B cell (primary cell): ENCODE data around the gene POP4. TPM values are rescaled to one million over a fixed set of nuclear protein-coding genes. Genes with fewer than 3 reads are reported as not detected.

Experiments used
- ATAC-seq: fragments of 200-7000 bp; cut with Tn5 transposase; one replicate; pipeline ENCODE4 v1.10.0; 2021; ENCODE audit warnings: low read depth, mild to moderate bottlenecking, moderate number of reproducible peaks, moderate library complexity
- CTCF ChIA-PET: fragments of 350-600 bp; sonication (Branson Sonifier 250); formaldehyde crosslinking; loops from one replicate; lab custom pipeline; 2021; ENCODE audit warnings: antibody characterized with exemption, inconsistent platforms; lab: Charles Lee
- POLR2A ChIA-PET: fragments of 350-600 bp; sonication (Branson Sonifier 250); formaldehyde crosslinking; loops from one replicate; lab custom pipeline; 2021; ENCODE audit warnings: antibody characterized with exemption; lab: Charles Lee
- DNase-seq: peaks from one replicate; pipeline ENCODE4 v3.0.0; 2013
- H2AFZ ChIP-seq: 2 replicates; pipeline ENCODE4 v1.6.1; 2012; ENCODE audit warnings: mild to moderate bottlenecking, low read depth, low read length; ENCODE audit not compliant: insufficient read depth, poor library complexity, severe bottlenecking
- H3K27ac ChIP-seq, 2 donors: 1 replicate in 1 of 2; 2 replicates in 1 of 2; pipeline ENCODE4 v1.5.1; 2012 to 2013; ENCODE audit warnings: low read length in 2 of 2, mild to moderate bottlenecking in 2 of 2, moderate library complexity in 1 of 2
- H3K27me3 ChIP-seq, 4 experiments: fragments of 200-600 bp in 1 of 4; sonication (generic) in 1 of 4; replicated peaks in 1 of 4; 1 replicate in 2 of 4; 2 replicates in 2 of 4; pipeline versions ENCODE4 v1.6.1 to v1.7.0; 2013 to 2016; ENCODE audit warnings: low read length in 3 of 4, mild to moderate bottlenecking in 2 of 4, mixed read lengths in 1 of 4, moderate library complexity in 1 of 4; ENCODE audit not compliant: insufficient read depth in 4 of 4, control insufficient read depth in 3 of 4; ENCODE audit errors: control extremely low read depth in 1 of 4
- H3K36me3 ChIP-seq, 2 experiments: replicated peaks in 1 of 2; 1 replicate in 1 of 2; 2 replicates in 1 of 2; pipeline versions ENCODE4 v1.6.1 to v1.7.1; 2013; ENCODE audit warnings: low read length in 1 of 2; ENCODE audit not compliant: insufficient read depth in 2 of 2, control insufficient read depth in 1 of 2; ENCODE audit errors: control extremely low read depth in 1 of 2, extremely low read depth in 1 of 2
- H3K4me1 ChIP-seq, 2 donors: fragments of 200-600 bp in 1 of 2; sonication (generic) in 1 of 2; 1 replicate in 1 of 2; 2 replicates in 1 of 2; pipeline versions ENCODE4 v1.5.1 to v1.6.1; 2013 to 2017; ENCODE audit warnings: low read length in 2 of 2; ENCODE audit not compliant: control insufficient read depth in 2 of 2, insufficient read depth in 2 of 2
- H3K4me2 ChIP-seq: replicated peaks from 2 replicates; pipeline ENCODE3; 2012; ENCODE audit warnings: mild to moderate bottlenecking, low read depth, low read length; ENCODE audit not compliant: poor library complexity, severe bottlenecking
- H3K4me3 ChIP-seq, 5 experiments: fragments of 200-600 bp in 1 of 5; sonication (generic) in 1 of 5; 1 replicate in 3 of 5; 2 replicates in 2 of 5; pipeline versions ENCODE4 v1.5.1 to v1.7.0; 2011 to 2016; ENCODE audit warnings: low read length in 4 of 5, mild to moderate bottlenecking in 4 of 5, low read depth in 2 of 5, control low read depth in 1 of 5, moderate library complexity in 1 of 5; ENCODE audit not compliant: insufficient read depth in 1 of 5; ENCODE audit errors: control extremely low read depth in 1 of 5, extremely low read depth in 1 of 5
- H3K79me2 ChIP-seq: fragments of 200-600 bp; sonication (generic); one replicate; pipeline ENCODE4 v1.6.0; 2016; ENCODE audit warnings: low read length; ENCODE audit not compliant: control insufficient read depth, insufficient read depth
- H3K9ac ChIP-seq: fragments of 200-600 bp; sonication (generic); 2 replicates; pipeline ENCODE4 v1.6.1; 2017; ENCODE audit warnings: mild to moderate bottlenecking, low read length, moderate library complexity
- H3K9me3 ChIP-seq, 3 donors: one replicate each; pipeline versions ENCODE4 v1.6.1 to v1.7.1; 2013; ENCODE audit warnings: low read length in 2 of 3; ENCODE audit not compliant: control insufficient read depth in 2 of 3, insufficient read depth in 1 of 3; ENCODE audit errors: control extremely low read depth in 1 of 3
- H4K20me1 ChIP-seq: 2 replicates; pipeline ENCODE4 v1.6.0; 2012; ENCODE audit warnings: mild to moderate bottlenecking, low read length; ENCODE audit not compliant: insufficient read depth, control insufficient read depth, poor library complexity, severe bottlenecking
- H3K27ac Mint-ChIP-seq: one replicate; pipeline ENCODE4 v1.8.0; 2021; ENCODE audit warnings: mixed read lengths
- H3K27me3 Mint-ChIP-seq: one replicate; pipeline ENCODE4 v1.8.0; 2021; ENCODE audit warnings: mixed read lengths
- H3K4me1 Mint-ChIP-seq: one replicate; pipeline ENCODE4 v1.8.0; 2021; ENCODE audit warnings: mixed read lengths
- H3K4me3 Mint-ChIP-seq: one replicate; pipeline ENCODE4 v1.8.0; 2021; ENCODE audit warnings: mixed read lengths
- H3K9me3 Mint-ChIP-seq: one replicate; pipeline ENCODE4 v1.8.0; 2022; ENCODE audit warnings: mixed read lengths; ENCODE audit not compliant: insufficient read depth
- EZH2 ChIP-seq: IDR thresholded peaks from 2 replicates; pipeline ENCODE4 v1.6.1; 2012; ENCODE audit warnings: borderline replicate concordance, low read depth, mild to moderate bottlenecking, moderate library complexity, low read length; ENCODE audit not compliant: insufficient read depth, poor library complexity, severe bottlenecking
- WGBS: methylation state at CpG from one replicate; pipeline ENCODE4 v1.1.5; 2013; ENCODE audit warnings: missing lambda C conversion rate; ENCODE audit not compliant: insufficient coverage; 5-methylcytosine and 5-hydroxymethylcytosine counted together
- intact Hi-C: fragments of 100-400 bp; cut with micrococcal nuclease; formaldehyde crosslinking; loops from one replicate; pipeline ENCODE4 v1.10.0; 2022
- polyA plus RNA-seq: library from polyadenylated mRNA; depleted of rRNA; stranded (reverse); fragments of >200 nt; gene quantifications from 2 replicates; pipeline ENCODE4 v1.2.3, GENCODE V29; 2012
- total RNA-seq, 2 donors: library from RNA; stranded (reverse); fragments of 120-200 nt in 1 of 2; gene quantifications; 1 replicate in 1 of 2; 2 replicates in 1 of 2; pipeline versions ENCODE4 v1.2.3 to v1.2.4, GENCODE V29; 2013 to 2022
- TF ChIP-seq, protein P1 (sequence below): fragments of 200-600 bp; IDR thresholded peaks from one replicate; pipeline ENCODE4 v1.8.0; 2022; ENCODE audit warnings: antibody characterized with exemption, mild to moderate bottlenecking

POP4 gene
- total and polyA plus RNA-seq, 2 donors (not counting 1 experiment from before 2014, with no cell fraction given), result 58.9 to 61.2 TPM

DNA sequence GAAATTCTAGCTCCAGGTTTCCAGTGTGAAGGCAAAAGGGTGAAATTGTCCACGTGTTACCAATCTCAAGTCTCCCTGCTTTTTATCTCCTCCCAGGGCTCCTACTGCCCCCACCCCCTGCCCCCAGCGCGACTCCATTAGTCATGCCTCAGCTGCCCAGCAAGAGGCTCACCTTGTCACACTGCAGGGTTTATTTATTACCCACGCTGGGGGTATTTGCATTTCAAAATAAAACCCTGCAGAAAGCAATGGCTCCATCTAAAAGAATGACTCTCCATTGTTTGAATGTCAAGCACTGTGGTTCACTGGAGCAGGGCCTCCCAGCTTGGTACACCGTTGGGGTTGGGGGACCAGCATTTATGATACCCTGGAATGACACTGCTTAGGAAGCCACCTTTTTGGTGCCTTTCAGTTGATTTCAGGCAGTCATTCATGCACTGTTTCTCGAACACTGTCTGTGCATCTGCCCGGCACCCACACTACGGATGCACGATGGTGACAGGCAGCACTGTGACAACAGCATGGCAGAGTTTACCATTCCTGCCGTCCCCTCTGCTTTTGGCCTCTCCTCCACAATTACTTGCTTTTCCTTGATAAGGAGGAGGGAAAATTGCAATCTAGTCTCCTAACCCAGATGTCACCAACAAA is 9.9 kb upstream of the POP4 start:
- H3K9ac ChIP-seq, result no peak overlapping the region
- H3K4me1 Mint-ChIP-seq, result no peaks in the 10 kb centered on the region

DNA sequence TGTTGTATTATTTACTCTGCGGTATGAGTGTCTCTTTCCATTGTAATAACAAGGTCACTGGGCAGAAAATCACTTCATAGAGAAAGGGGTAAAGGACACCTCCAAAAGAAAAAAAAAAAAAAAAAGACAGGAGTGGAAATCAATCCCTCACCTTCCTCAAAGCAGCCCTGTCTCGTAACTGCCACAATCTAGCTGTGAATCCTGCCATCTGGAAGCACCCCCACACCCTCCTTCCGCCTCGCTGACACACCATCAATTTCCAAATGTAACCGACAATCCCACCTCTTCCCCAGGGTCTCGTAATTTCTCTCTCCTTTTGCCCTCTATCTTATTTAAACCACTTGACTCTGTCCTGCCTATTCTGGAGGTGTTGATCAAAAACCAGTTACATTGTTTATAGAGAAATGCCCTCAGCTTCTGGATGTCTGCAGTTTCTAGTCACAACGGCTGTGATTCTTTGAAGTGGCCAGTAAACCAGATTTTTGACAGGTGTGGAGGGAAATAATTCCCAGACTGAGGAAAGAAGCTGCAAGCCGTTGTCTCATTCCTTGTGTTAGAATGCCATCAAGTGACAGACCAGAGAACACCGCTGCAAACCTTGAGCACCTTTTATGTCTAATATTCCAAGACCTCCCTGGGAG is 9.1 kb upstream of the POP4 start:
- no peaks in the 10 kb centered on the region for H3K4me1 ChIP-seq
- H3K27ac ChIP-seq, result no peak overlapping the region
- intact Hi-C loops, result no loop called here
- H3K79me2 ChIP-seq, result no peaks in the 10 kb centered on the region
- H2AFZ ChIP-seq, result no peak overlapping the region
- H3K4me2 ChIP-seq, result no peak overlapping the region
- Mint-ChIP-seq H3K4me3 (no peak overlapping the region), H3K9me3 (no peaks in the 10 kb centered on the region), H3K27ac (no peak overlapping the region), H3K27me3 (peaks cover 36% of the 10 kb centered on the region), H3K4me1 (no peaks in the 10 kb centered on the region)
- no peaks in the 10 kb centered on the region for H3K9me3 ChIP-seq
- H3K4me3 ChIP-seq, result no peak overlapping the region
- no peak for DNase-seq
- no peak overlapping the region for H3K9ac ChIP-seq
- CTCF ChIA-PET, result interaction anchor here (1.1 kb wide), 1 partner anchor 13 kb away, joined by 3 read pairs; no protein-coding TSS in a partner anchor
- POLR2A ChIA-PET, result no interaction called here
- TF ChIP-seq, protein P1, sequence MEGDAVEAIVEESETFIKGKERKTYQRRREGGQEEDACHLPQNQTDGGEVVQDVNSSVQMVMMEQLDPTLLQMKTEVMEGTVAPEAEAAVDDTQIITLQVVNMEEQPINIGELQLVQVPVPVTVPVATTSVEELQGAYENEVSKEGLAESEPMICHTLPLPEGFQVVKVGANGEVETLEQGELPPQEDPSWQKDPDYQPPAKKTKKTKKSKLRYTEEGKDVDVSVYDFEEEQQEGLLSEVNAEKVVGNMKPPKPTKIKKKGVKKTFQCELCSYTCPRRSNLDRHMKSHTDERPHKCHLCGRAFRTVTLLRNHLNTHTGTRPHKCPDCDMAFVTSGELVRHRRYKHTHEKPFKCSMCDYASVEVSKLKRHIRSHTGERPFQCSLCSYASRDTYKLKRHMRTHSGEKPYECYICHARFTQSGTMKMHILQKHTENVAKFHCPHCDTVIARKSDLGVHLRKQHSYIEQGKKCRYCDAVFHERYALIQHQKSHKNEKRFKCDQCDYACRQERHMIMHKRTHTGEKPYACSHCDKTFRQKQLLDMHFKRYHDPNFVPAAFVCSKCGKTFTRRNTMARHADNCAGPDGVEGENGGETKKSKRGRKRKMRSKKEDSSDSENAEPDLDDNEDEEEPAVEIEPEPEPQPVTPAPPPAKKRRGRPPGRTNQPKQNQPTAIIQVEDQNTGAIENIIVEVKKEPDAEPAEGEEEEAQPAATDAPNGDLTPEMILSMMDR, result no peak
- TF ChIP-seq EZH2, result no peak
- H3K36me3 ChIP-seq, result no peaks in the 10 kb centered on the region
- WGBS, result 27% methylated on average over 3 of the region's 9 CpGs
- ATAC-seq, result no peak
- peaks cover 0 to 11% (median 2%) of the 10 kb centered on the region in 4 experiments for H3K27me3 ChIP-seq
- no peaks in the 10 kb centered on the region for H4K20me1 ChIP-seq

More for the DNA sequence above, 9.9 kb upstream of the POP4 start:
- ChIA-PET CTCF (interaction anchor here (1.1 kb wide), 1 partner anchor 14 kb away, joined by 3 read pairs; no protein-coding TSS in a partner anchor), POLR2A (no interaction called here)
- H2AFZ ChIP-seq, result no peak overlapping the region
- DNase-seq (no peak), ATAC-seq (no peak)
- Mint-ChIP-seq H3K4me3 (no peak overlapping the region), H3K27ac (no peak overlapping the region), H3K27me3 (peaks cover 43% of the 10 kb centered on the region), H3K9me3 (no peaks in the 10 kb centered on the region)
- H3K4me3 ChIP-seq, result no peak overlapping the region
- H3K79me2 ChIP-seq, result no peaks in the 10 kb centered on the region
- intact Hi-C loops, result no loop called here
- H3K27ac ChIP-seq, result no peak overlapping the region
- H3K9me3 ChIP-seq, result no peaks in the 10 kb centered on the region
- no peaks in the 10 kb centered on the region for H3K4me1 ChIP-seq
- no peaks in the 10 kb centered on the region for H4K20me1 ChIP-seq
- no peak for TF ChIP-seq EZH2
- H3K27me3 ChIP-seq, result peaks cover 0 to 18% (median 3%) of the 10 kb centered on the region in 4 experiments
- 69% methylated on average over 7 of the region's 10 CpGs for WGBS
- no peak overlapping the region for H3K4me2 ChIP-seq
- no peaks in the 10 kb centered on the region for H3K36me3 ChIP-seq
